GM23248 (cell line): ENCODE results near the gene MVP. TPM values are rescaled to one million over a fixed set of nuclear protein-coding genes. Genes with fewer than 3 reads are reported as not detected.

Experiments used
- DNase-seq: peaks from one replicate; pipeline ENCODE4 v3.0.0-alpha.2; 2015
- H2AFZ ChIP-seq: fragments of 200-600 bp; sonication (generic); 2 replicates; pipeline ENCODE4 v1.6.1; 2016; ENCODE audit warnings: antibody characterized with exemption
- H3F3A ChIP-seq: fragments of 200-600 bp; sonication (generic); 2 replicates; pipeline ENCODE4 v1.6.1; 2016; ENCODE audit warnings: mild to moderate bottlenecking, antibody characterized with exemption, mixed run types; ENCODE audit not compliant: insufficient read depth
- H3K27ac ChIP-seq: fragments of 200-600 bp; sonication (generic); 2 replicates; pipeline ENCODE4 v1.5.1; 2016; ENCODE audit warnings: mild to moderate bottlenecking
- H3K27me3 ChIP-seq: fragments of 200-600 bp; sonication (generic); replicated peaks from 2 replicates; pipeline ENCODE4 v1.6.1; 2016; ENCODE audit warnings: mild to moderate bottlenecking; ENCODE audit not compliant: insufficient read depth
- H3K36me3 ChIP-seq: fragments of 200-600 bp; sonication (generic); 2 replicates; pipeline ENCODE4 v1.6.1; 2016; ENCODE audit warnings: low read depth, mild to moderate bottlenecking
- H3K4me1 ChIP-seq: fragments of 200-600 bp; sonication (generic); 2 replicates; pipeline ENCODE4 v1.6.1; 2016; ENCODE audit warnings: mild to moderate bottlenecking; ENCODE audit not compliant: insufficient read depth
- H3K4me2 ChIP-seq: fragments of 200-600 bp; sonication (generic); one replicate; pipeline ENCODE4 v1.6.1; 2016; ENCODE audit warnings: mild to moderate bottlenecking; ENCODE audit not compliant: unreplicated experiment
- H3K4me3 ChIP-seq: fragments of 200-600 bp; sonication (generic); 2 replicates; pipeline ENCODE4 v1.5.1; 2016; ENCODE audit warnings: mild to moderate bottlenecking
- H3K79me2 ChIP-seq: fragments of 200-600 bp; sonication (generic); 2 replicates; pipeline ENCODE4 v1.6.1; 2016; ENCODE audit warnings: mild to moderate bottlenecking; ENCODE audit not compliant: insufficient read depth
- H3K9ac ChIP-seq: fragments of 200-600 bp; sonication (generic); 2 replicates; pipeline ENCODE4 v1.6.1; 2016; ENCODE audit warnings: mild to moderate bottlenecking
- H3K9me2 ChIP-seq: fragments of 200-600 bp; sonication (generic); 2 replicates; pipeline ENCODE4 v1.6.1; 2016; ENCODE audit warnings: mixed run types, mild to moderate bottlenecking, moderate library complexity; ENCODE audit not compliant: insufficient read depth
- H3K9me3 ChIP-seq: fragments of 200-600 bp; sonication (generic); one replicate; pipeline ENCODE4 v1.6.1; 2017; ENCODE audit warnings: low read depth
- H4K20me1 ChIP-seq: fragments of 200-600 bp; sonication (generic); 2 replicates; pipeline ENCODE4 v1.6.0; 2016; ENCODE audit not compliant: insufficient read depth
- EZH2 ChIP-seq: fragments of 200-600 bp; sonication (generic); IDR thresholded peaks from 2 replicates; pipeline ENCODE4 v1.6.1; 2018; ENCODE audit warnings: antibody characterized with exemption, mild to moderate bottlenecking; ENCODE audit not compliant: insufficient read depth, poor library complexity, severe bottlenecking
- EZH2phosphoT487 ChIP-seq: fragments of 200-600 bp; sonication (generic); IDR thresholded peaks from 2 replicates; pipeline ENCODE4 v1.6.1; 2018; ENCODE audit warnings: antibody characterized with exemption, moderate library complexity, mild to moderate bottlenecking, low read depth; ENCODE audit not compliant: insufficient read depth
- WGBS, 2 experiments: methylation state at CpG; one replicate each; pipeline ENCODE4 v1.1.6; 2015 to 2017; ENCODE audit warnings: low lambda C conversion rate in 2 of 2, low coverage in 1 of 2; ENCODE audit errors: missing lambda C conversion rate in 2 of 2; 5-methylcytosine and 5-hydroxymethylcytosine counted together
- in situ Hi-C: fragments of 300-500 bp; cut with MboI; formaldehyde crosslinking; loops from 2 replicates; pipeline ENCODE4 v1.15.0; 2020
- polyA plus RNA-seq: library from polyadenylated mRNA; unstranded; fragments of >200 nt; fragmentation: Nextera tagmentation; extraction: Ambion mirVana; gene quantifications from 2 replicates; pipeline ENCODE4 v1.2.1, GENCODE V29; 2016
- total RNA-seq: library from RNA; depleted of rRNA; stranded (reverse); fragments of >200 nt; shearing (Covaris generic); gene quantifications from 2 replicates; pipeline ENCODE4 v1.2.3, GENCODE V29; 2014

The MVP gene
- total and polyA plus RNA-seq, 2 experiments from 2014 or later, result 230 to 272 TPM

DNA sequence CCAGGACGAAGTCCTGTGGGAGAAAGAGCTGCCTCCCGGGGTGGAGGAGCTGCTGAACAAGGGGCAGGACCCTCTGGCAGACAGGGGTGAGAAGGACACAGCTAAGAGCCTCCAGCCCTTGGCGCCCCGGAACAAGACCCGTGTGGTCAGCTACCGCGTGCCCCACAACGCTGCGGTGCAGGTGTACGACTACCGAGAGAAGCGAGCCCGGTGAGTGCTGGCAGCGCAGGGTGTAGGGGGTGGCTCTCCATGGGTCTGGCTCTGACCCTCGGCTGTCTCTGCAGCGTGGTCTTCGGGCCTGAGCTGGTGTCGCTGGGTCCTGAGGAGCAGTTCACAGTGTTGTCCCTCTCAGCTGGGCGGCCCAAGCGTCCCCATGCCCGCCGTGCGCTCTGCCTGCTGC is 21.4 kb downstream of the MVP start:
- in situ Hi-C loops, result no loop called here

DNA sequence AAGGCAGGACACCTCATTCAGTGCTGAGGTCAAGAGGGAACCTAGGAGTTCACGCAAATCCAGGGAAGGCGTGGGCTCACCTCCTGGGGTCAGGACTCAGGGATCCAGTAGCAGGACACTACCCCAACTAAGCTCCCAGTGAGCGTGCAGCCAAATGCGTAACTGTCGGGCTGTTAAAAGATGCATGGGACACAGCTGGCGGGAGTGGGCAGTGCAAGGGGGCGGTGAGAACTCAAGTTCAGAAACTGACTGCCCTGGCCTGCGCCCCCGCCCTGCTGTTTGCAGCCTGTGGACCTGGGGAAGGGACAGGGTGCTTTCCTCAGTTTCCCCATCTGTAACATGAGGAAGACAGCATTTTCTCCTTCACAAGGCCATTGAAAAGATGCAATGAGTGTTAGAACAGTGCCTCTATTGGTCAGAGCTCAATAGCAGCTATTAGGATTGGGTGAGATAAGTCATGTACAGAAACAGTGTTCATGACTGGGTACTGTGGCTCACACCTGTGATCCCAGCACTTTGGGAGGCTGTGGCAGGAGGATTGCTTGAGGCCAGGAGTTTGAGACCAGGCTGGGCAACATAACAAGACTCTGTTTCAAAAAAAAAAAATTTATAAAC is 22.6 kb downstream of the MVP start:
- H3K79me2 ChIP-seq, result 0 out of 2 replicates have a peak, but pooled peaks cover 2% of the 10 kb centered on the region
- no peak overlapping the region for H3K4me3 ChIP-seq
- H3K9me3 ChIP-seq, result no peaks in the 10 kb centered on the region
- H3K9ac ChIP-seq, result no peak overlapping the region
- H3K4me1 ChIP-seq, result no peaks in the 10 kb centered on the region
- 94 to 96% methylated on average over 9 of the region's 9 CpGs for WGBS, 2 experiments
- H3F3A ChIP-seq, result no peaks in the 10 kb centered on the region
- H3K4me2 ChIP-seq, result no peak overlapping the region
- no peaks in the 10 kb centered on the region for H4K20me1 ChIP-seq
- TF ChIP-seq EZH2 (no peak), EZH2phosphoT487 (no peak)
- H3K27me3 ChIP-seq, result no peaks in the 10 kb centered on the region
- H2AFZ ChIP-seq, result no peak overlapping the region
- no peaks in the 10 kb centered on the region for H3K9me2 ChIP-seq
- in situ Hi-C loops, result no loop called here
- DNase-seq, result no peak
- no peak overlapping the region for H3K27ac ChIP-seq
- H3K36me3 ChIP-seq, result peaks cover 55% of the 10 kb centered on the region

More for the DNA sequence above, 21.4 kb downstream of the MVP start:
- no peak overlapping the region for H3K9ac ChIP-seq
- H3K27ac ChIP-seq, result no peak overlapping the region
- H3K9me2 ChIP-seq, result no peaks in the 10 kb centered on the region
- H3K79me2 ChIP-seq, result 0 out of 2 replicates have a peak, but pooled peaks cover 14% of the 10 kb centered on the region
- 92 to 96% methylated on average over 15 to 23 of the region's 23 CpGs for WGBS, 2 experiments
- H3K27me3 ChIP-seq, result no peaks in the 10 kb centered on the region
- no peaks in the 10 kb centered on the region for H3K4me1 ChIP-seq
- no peaks in the 10 kb centered on the region for H4K20me1 ChIP-seq
- H3K36me3 ChIP-seq, result peaks cover 55% of the 10 kb centered on the region
- no peaks in the 10 kb centered on the region for H3K9me3 ChIP-seq
- no peaks in the 10 kb centered on the region for H3F3A ChIP-seq
- DNase-seq, result no peak
- no peak overlapping the region for H2AFZ ChIP-seq
- no peak overlapping the region for H3K4me2 ChIP-seq
- TF ChIP-seq EZH2phosphoT487 (no peak), EZH2 (no peak)
- H3K4me3 ChIP-seq, result no peak overlapping the region

DNA sequence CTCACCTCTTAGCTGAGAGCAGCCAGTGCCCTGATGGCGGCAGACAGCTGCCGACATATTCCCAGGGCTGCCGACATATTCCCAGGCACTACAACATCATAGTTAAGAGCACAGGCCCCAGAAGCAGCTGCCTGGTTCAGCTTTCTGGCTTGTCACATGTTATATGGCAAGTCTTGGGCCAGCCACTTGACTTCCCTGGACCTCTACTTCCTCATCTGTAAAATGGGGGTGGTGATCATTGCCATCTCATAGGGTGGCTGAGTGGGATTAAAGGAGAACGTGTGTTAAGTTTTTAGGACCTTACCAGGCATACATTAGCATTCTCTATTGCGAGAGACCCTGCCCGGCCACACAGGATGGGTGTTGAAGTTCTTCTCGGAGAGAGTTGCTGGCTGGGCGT is 23.7 kb downstream of the MVP start:
- in situ Hi-C loops, result no loop called here
- Histone ChIP-seq H3K9me3 (no peaks in the 10 kb centered on the region), H3K27me3 (no peaks in the 10 kb centered on the region), H4K20me1 (no peaks in the 10 kb centered on the region), H3K79me2 (no peaks in the 10 kb centered on the region), H3K9ac (no peak overlapping the region), H3K4me1 (no peaks in the 10 kb centered on the region), H3K36me3 (peaks cover 47% of the 10 kb centered on the region), H3K4me3 (no peak overlapping the region), H2AFZ (no peak overlapping the region), H3F3A (0 out of 2 replicates have a peak, but pooled peaks cover 3% of the 10 kb centered on the region), H3K4me2 (no peak overlapping the region), H3K9me2 (no peaks in the 10 kb centered on the region), H3K27ac (no peak overlapping the region)
- no peak for TF ChIP-seq EZH2phosphoT487
- TF ChIP-seq EZH2, result no peak
- DNase-seq, result no peak
- 91 to 93% methylated on average over 8 of the region's 8 CpGs for WGBS, 2 experiments

DNA sequence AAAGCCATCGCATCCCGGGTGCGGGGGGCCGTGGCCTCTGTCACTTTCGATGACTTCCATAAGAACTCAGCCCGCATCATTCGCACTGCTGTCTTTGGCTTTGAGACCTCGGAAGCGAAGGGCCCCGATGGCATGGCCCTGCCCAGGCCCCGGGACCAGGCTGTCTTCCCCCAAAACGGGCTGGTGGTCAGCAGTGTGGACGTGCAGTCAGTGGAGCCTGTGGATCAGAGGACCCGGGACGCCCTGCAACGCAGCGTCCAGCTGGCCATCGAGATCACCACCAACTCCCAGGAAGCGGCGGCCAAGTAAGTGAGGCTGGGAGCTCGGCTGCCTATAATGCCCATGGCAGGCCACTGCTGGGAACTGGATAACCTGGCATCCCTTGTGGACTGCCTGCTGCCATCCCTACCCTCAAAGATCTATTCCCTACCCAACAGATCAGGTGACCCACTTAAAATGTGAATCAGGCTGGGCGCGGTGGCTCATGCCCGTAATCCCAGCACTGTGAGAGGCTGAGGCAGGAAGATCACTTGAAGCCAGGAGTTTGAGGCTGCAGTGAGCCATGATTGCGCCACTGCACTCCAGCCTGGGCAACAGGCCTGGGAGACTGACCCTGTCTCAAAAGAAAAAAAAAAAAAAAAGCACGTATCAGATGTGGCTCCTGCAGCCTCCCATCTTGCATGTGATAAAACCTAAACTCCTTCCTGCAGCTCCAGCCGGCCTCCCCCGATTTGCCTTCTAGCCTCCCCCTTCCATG is 24.5 kb downstream of the MVP start:
- Histone ChIP-seq H3K9me2 (no peaks in the 10 kb centered on the region), H3K79me2 (no peaks in the 10 kb centered on the region), H3K4me2 (no peak overlapping the region), H3K27ac (no peak overlapping the region), H3K9me3 (no peaks in the 10 kb centered on the region), H3K9ac (no peak overlapping the region), H3K27me3 (no peaks in the 10 kb centered on the region), H2AFZ (no peak overlapping the region), H3K4me3 (no peak overlapping the region), H3K4me1 (no peaks in the 10 kb centered on the region), H4K20me1 (no peaks in the 10 kb centered on the region), H3K36me3 (peaks cover 39% of the 10 kb centered on the region), H3F3A (peaks cover 9% of the 10 kb centered on the region; the same call in 1 of the 2 replicates)
- in situ Hi-C loops, result no loop called here
- DNase-seq, result no peak
- TF ChIP-seq EZH2 (no peak), EZH2phosphoT487 (no peak)
- 89 to 93% methylated on average over 28 of the region's 28 CpGs for WGBS, 2 experiments
